ENCODE measurements around the gene ATP13A3.

The ATP13A3 gene

DNA sequence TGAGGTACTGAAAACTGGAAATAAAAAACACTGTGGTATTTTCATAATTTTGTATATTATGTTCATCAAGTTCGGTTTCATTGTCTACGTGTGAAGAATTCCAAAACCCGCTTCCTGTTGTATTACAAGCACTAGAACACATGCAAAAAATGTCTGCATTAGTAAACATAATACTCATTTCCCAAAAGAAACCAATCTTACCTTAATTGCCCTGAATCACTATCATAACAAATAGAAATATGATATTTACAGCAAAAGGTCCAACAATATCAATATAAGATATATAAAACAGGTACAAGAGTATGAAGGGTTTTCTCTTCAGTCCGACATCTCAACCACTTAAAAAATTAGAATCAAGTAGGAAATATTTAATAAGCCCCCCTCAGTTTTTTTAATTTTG, 61.4 kb downstream of the ATP13A3 start:
- no peak for DNase-seq
- WGBS (ENCODE audit: insufficient coverage), result 100% methylated on average over 2 of the region's 4 CpGs
- no peaks in the 10 kb centered on the region for H3K9me3 ChIP-seq (ENCODE audit: control extremely low read depth in 1 of 5, control insufficient read depth in 4 of 5, insufficient read depth in 2 of 5, low read depth in 1 of 5, low read length in 4 of 5)
- CTCF ChIA-PET, result interaction anchor here (1.0 kb wide), 1 partner anchor 21 kb away, joined by 3 read pairs; no protein-coding TSS in a partner anchor
- H3K27me3 ChIP-seq (replicated peaks in 2 of 5; ENCODE audit: control insufficient read depth in 4 of 5, insufficient read depth in 5 of 5, low read length in 4 of 5), result no peaks in the 10 kb centered on the region
- H3K4me1 ChIP-seq (ENCODE audit: control extremely low read depth in 1 of 4, control insufficient read depth in 4 of 4, insufficient read depth in 4 of 4, low read length in 3 of 4), result no peaks in the 10 kb centered on the region
- no peak overlapping the region for H3K4me3 ChIP-seq (ENCODE audit: control insufficient read depth in 1 of 7, extremely low read depth in 1 of 7, insufficient read depth in 4 of 7, low read depth in 2 of 7, low read length in 6 of 7)
- H3K27ac ChIP-seq (ENCODE audit: insufficient read depth in 1 of 2, low read depth in 1 of 2, low read length in 2 of 2, poor library complexity in 1 of 2, severe bottlenecking in 2 of 2), result no peak overlapping the region
- H3K36me3 ChIP-seq (ENCODE audit: control insufficient read depth in 4 of 4, insufficient read depth in 4 of 4, low read length in 3 of 4), result peaks cover 11 to 57% (median 33%) of the 10 kb centered on the region in 4 experiments
- POLR2A ChIA-PET, result interaction anchor here (0.5 to 1.0 kb wide), 2 partner anchors 24 to 149 kb away, joined by 3 to 5 read pairs; no protein-coding TSS in a partner anchor

DNA sequence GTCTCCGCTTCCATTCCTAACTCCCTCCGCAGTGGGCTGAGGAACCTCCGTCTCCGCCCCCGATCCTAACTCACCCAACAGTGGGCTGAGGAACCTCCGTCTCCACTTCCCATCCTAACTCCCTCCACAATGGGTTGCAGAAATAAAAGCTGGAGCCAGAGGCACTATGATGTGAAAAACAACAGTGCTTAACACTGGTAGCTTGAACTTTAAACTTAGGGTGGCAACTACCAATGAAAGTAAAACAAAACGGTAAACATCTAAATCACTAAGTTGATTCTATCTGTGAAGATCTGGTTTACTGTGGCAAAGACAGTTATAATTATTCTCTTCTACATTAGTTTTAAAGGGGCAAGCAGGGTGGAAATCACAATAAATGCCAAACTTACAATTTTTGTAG, 61.8 kb downstream of the ATP13A3 start:
- CTCF ChIA-PET, result interaction anchor here (1.0 kb wide), 1 partner anchor 22 kb away, joined by 3 read pairs; no protein-coding TSS in a partner anchor
- Histone ChIP-seq H3K4me3 (ENCODE audit: control insufficient read depth in 1 of 7, extremely low read depth in 1 of 7, insufficient read depth in 4 of 7, low read depth in 2 of 7, low read length in 6 of 7) (no peak overlapping the region), H3K27me3 (replicated peaks in 2 of 5; ENCODE audit: control insufficient read depth in 4 of 5, insufficient read depth in 5 of 5, low read length in 4 of 5) (no peaks in the 10 kb centered on the region), H3K9me3 (ENCODE audit: control extremely low read depth in 1 of 5, control insufficient read depth in 4 of 5, insufficient read depth in 2 of 5, low read depth in 1 of 5, low read length in 4 of 5) (no peaks in the 10 kb centered on the region), H3K4me1 (ENCODE audit: control extremely low read depth in 1 of 4, control insufficient read depth in 4 of 4, insufficient read depth in 4 of 4, low read length in 3 of 4) (no peaks in the 10 kb centered on the region), H3K36me3 (ENCODE audit: control insufficient read depth in 4 of 4, insufficient read depth in 4 of 4, low read length in 3 of 4) (peaks cover 11 to 53% (median 30%) of the 10 kb centered on the region in 4 experiments), H3K27ac (ENCODE audit: insufficient read depth in 1 of 2, low read depth in 1 of 2, low read length in 2 of 2, poor library complexity in 1 of 2, severe bottlenecking in 2 of 2) (no peak overlapping the region)
- 94% methylated on average over 5 of the region's 7 CpGs for WGBS (ENCODE audit: insufficient coverage)
- POLR2A ChIA-PET, result interaction anchor here (0.5 to 1.0 kb wide), 2 partner anchors 25 to 150 kb away, joined by 3 to 5 read pairs; no protein-coding TSS in a partner anchor
- no peak for DNase-seq

DNA sequence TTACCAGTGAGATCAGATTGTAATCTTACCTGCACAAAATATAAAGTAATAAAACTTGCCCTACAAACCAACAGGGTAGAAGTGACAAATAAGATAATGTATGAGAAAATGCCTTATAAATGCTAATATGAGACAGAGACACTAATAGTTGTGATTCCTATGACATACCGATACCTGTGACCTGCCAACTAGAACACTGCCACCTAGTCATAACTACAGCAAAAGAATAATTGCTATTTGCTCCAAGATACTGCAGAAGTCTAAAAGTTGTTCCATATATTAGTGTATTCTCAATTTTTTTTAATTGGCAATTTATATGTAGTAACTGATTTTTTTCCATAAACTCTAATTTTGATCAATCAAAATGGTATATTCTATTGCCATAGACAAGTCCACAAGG, 62.4 kb downstream of the ATP13A3 start:
- Histone ChIP-seq H3K27me3 (replicated peaks in 2 of 5; ENCODE audit: control insufficient read depth in 4 of 5, insufficient read depth in 5 of 5, low read length in 4 of 5) (no peaks in the 10 kb centered on the region), H3K27ac (ENCODE audit: insufficient read depth in 1 of 2, low read depth in 1 of 2, low read length in 2 of 2, poor library complexity in 1 of 2, severe bottlenecking in 2 of 2) (no peak overlapping the region), H3K9me3 (ENCODE audit: control extremely low read depth in 1 of 5, control insufficient read depth in 4 of 5, insufficient read depth in 2 of 5, low read depth in 1 of 5, low read length in 4 of 5) (no peaks in the 10 kb centered on the region), H3K36me3 (ENCODE audit: control insufficient read depth in 4 of 4, insufficient read depth in 4 of 4, low read length in 3 of 4) (peaks cover 11 to 52% (median 29%) of the 10 kb centered on the region in 4 experiments), H3K4me1 (ENCODE audit: control extremely low read depth in 1 of 4, control insufficient read depth in 4 of 4, insufficient read depth in 4 of 4, low read length in 3 of 4) (no peaks in the 10 kb centered on the region), H3K4me3 (ENCODE audit: control insufficient read depth in 1 of 7, extremely low read depth in 1 of 7, insufficient read depth in 4 of 7, low read depth in 2 of 7, low read length in 6 of 7) (no peak overlapping the region)
- ChIA-PET POLR2A (no interaction called here), CTCF (interaction anchor here (1.0 kb wide), 1 partner anchor 23 kb away, joined by 3 read pairs; no protein-coding TSS in a partner anchor)
- no CpG with 5 or more reads among the region's 1 CpG for WGBS (ENCODE audit: insufficient coverage)
- DNase-seq, result no peak

DNA sequence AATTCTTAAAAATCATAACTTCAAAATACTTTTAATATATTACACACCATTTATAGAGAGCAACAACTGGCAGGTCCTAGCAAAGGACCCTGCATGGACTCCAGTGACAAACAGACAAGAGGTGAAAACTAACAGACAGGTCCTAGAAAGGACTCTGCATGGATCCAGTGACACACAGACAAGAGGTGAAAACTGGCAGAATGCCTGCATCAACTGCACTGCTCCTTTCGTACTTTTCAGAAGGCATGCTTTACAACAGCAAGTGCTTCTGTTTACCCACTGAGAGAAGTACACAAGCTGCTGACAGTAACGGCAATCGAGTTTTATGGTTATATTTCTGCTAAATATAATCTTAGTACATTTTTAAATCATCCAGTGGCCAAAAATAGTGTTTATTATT, 63.5 kb downstream of the ATP13A3 start:
- H3K27ac ChIP-seq (ENCODE audit: insufficient read depth in 1 of 2, low read depth in 1 of 2, low read length in 2 of 2, poor library complexity in 1 of 2, severe bottlenecking in 2 of 2), result no peak overlapping the region
- no peak overlapping the region for H3K4me3 ChIP-seq (ENCODE audit: control insufficient read depth in 1 of 7, extremely low read depth in 1 of 7, insufficient read depth in 4 of 7, low read depth in 2 of 7, low read length in 6 of 7)
- POLR2A ChIA-PET, result no interaction called here
- no peak for DNase-seq
- WGBS (ENCODE audit: insufficient coverage), result no CpG with 5 or more reads among the region's 3 CpGs
- peaks cover 14 to 58% (median 29%) of the 10 kb centered on the region in 4 experiments for H3K36me3 ChIP-seq (ENCODE audit: control insufficient read depth in 4 of 4, insufficient read depth in 4 of 4, low read length in 3 of 4)
- H3K9me3 ChIP-seq (ENCODE audit: control extremely low read depth in 1 of 5, control insufficient read depth in 4 of 5, insufficient read depth in 2 of 5, low read depth in 1 of 5, low read length in 4 of 5), result no peaks in the 10 kb centered on the region
- no peaks in the 10 kb centered on the region for H3K27me3 ChIP-seq (replicated peaks in 2 of 5; ENCODE audit: control insufficient read depth in 4 of 5, insufficient read depth in 5 of 5, low read length in 4 of 5)
- no peaks in the 10 kb centered on the region for H3K4me1 ChIP-seq (ENCODE audit: control extremely low read depth in 1 of 4, control insufficient read depth in 4 of 4, insufficient read depth in 4 of 4, low read length in 3 of 4)
- CTCF ChIA-PET, result no interaction called here

DNA sequence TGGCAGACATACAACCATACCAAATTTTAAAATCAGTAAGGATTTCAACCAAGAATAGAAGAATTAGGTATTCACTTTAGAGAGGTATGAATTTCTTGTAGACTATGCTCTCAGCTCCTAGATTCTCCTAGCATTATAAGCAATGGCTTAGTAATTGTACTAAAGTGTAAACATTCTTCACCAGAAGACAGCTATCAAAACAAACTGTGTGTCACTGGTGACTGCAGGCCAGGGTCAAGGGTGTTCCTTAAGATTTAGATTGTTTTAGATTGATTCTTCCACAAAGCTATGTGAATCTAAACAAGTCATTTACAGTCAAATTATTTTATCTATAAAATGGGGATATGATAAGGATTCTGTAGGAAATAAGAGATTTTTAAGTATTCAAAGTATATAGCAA, 64.6 kb downstream of the ATP13A3 start:
- H3K27me3 ChIP-seq (replicated peaks in 2 of 5; ENCODE audit: control insufficient read depth in 4 of 5, insufficient read depth in 5 of 5, low read length in 4 of 5), result no peaks in the 10 kb centered on the region
- peaks cover 14 to 58% (median 28%) of the 10 kb centered on the region in 4 experiments for H3K36me3 ChIP-seq (ENCODE audit: control insufficient read depth in 4 of 4, insufficient read depth in 4 of 4, low read length in 3 of 4)
- DNase-seq, result no peak
- H3K4me3 ChIP-seq (ENCODE audit: control insufficient read depth in 1 of 7, extremely low read depth in 1 of 7, insufficient read depth in 4 of 7, low read depth in 2 of 7, low read length in 6 of 7), result no peak overlapping the region
- no peak overlapping the region for H3K27ac ChIP-seq (ENCODE audit: insufficient read depth in 1 of 2, low read depth in 1 of 2, low read length in 2 of 2, poor library complexity in 1 of 2, severe bottlenecking in 2 of 2)
- H3K9me3 ChIP-seq (ENCODE audit: control extremely low read depth in 1 of 5, control insufficient read depth in 4 of 5, insufficient read depth in 2 of 5, low read depth in 1 of 5, low read length in 4 of 5), result no peaks in the 10 kb centered on the region
- CTCF ChIA-PET, result no interaction called here
- POLR2A ChIA-PET, result no interaction called here
- H3K4me1 ChIP-seq (ENCODE audit: control extremely low read depth in 1 of 4, control insufficient read depth in 4 of 4, insufficient read depth in 4 of 4, low read length in 3 of 4), result no peaks in the 10 kb centered on the region

DNA sequence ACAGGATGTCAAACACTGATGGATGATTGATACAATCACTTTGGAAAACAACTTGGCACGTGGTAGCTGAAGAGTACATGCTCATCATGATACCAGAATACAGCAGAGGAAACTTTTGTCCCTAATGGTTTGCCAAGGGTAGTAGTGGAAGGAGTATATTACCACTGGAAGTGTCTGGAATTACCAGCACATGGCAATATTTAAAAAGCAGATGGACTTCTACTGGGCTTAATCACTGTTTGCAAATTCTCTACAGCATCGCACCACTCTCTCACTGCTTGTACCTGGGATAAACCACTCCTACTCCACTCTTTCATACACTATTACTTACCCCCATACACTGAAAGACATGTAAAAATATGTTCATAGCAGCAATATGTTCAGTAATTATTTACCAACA, 68.1 kb downstream of the ATP13A3 start:
- Histone ChIP-seq H3K27ac (ENCODE audit: insufficient read depth in 1 of 2, low read depth in 1 of 2, low read length in 2 of 2, poor library complexity in 1 of 2, severe bottlenecking in 2 of 2) (no peak overlapping the region), H3K4me1 (ENCODE audit: control extremely low read depth in 1 of 4, control insufficient read depth in 4 of 4, insufficient read depth in 4 of 4, low read length in 3 of 4) (no peaks in the 10 kb centered on the region), H3K4me3 (ENCODE audit: control insufficient read depth in 1 of 7, extremely low read depth in 1 of 7, insufficient read depth in 4 of 7, low read depth in 2 of 7, low read length in 6 of 7) (no peak overlapping the region), H3K36me3 (ENCODE audit: control insufficient read depth in 4 of 4, insufficient read depth in 4 of 4, low read length in 3 of 4) (peaks cover 4 to 34% (median 12%) of the 10 kb centered on the region in 4 experiments), H3K27me3 (replicated peaks in 2 of 5; ENCODE audit: control insufficient read depth in 4 of 5, insufficient read depth in 5 of 5, low read length in 4 of 5) (no peaks in the 10 kb centered on the region), H3K9me3 (ENCODE audit: control extremely low read depth in 1 of 5, control insufficient read depth in 4 of 5, insufficient read depth in 2 of 5, low read depth in 1 of 5, low read length in 4 of 5) (no peaks in the 10 kb centered on the region)
- no peak for DNase-seq
- CTCF ChIA-PET, result no interaction called here
- 100% methylated on average over 1 of the region's 2 CpGs for WGBS (ENCODE audit: insufficient coverage)
- POLR2A ChIA-PET, result no interaction called here

DNA sequence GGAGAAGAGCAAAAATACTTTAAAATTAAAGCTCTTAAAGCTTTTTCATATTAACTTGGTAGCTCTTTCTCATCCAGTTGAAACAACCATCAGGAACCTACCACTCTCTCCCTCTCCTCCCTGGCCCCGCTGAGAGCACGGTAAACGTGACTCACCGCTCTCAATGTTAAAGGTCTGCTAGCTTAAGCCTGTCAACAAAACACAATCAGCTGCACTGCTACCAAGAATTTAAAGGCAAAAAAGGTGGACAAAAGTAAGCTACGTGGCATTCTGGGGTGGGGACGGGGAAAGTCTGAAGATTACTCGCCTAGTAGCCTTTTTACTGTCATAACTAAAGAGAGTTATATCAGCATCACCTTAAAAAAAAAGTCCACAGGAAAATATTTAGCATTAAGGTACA, 79.4 kb downstream of the ATP13A3 start:
- POLR2A ChIA-PET, result interaction anchor here (0.6 kb wide), 1 partner anchor 11 kb away, joined by 6 read pairs; no protein-coding TSS in a partner anchor
- WGBS (ENCODE audit: insufficient coverage), result 100% methylated on average over 4 of the region's 7 CpGs

More for the DNA sequence above, 79.4 kb downstream of the ATP13A3 start:
- no peak for DNase-seq
- Histone ChIP-seq H3K4me3 (ENCODE audit: control insufficient read depth in 1 of 7, extremely low read depth in 1 of 7, insufficient read depth in 4 of 7, low read depth in 2 of 7, low read length in 6 of 7) (no peak overlapping the region), H3K27ac (ENCODE audit: insufficient read depth in 1 of 2, low read depth in 1 of 2, low read length in 2 of 2, poor library complexity in 1 of 2, severe bottlenecking in 2 of 2) (no peak overlapping the region), H3K27me3 (replicated peaks in 2 of 5; ENCODE audit: control insufficient read depth in 4 of 5, insufficient read depth in 5 of 5, low read length in 4 of 5) (no peaks in the 10 kb centered on the region), H3K36me3 (ENCODE audit: control insufficient read depth in 4 of 4, insufficient read depth in 4 of 4, low read length in 3 of 4) (peaks cover 7 to 43% (median 16%) of the 10 kb centered on the region in 4 experiments), H3K9me3 (ENCODE audit: control extremely low read depth in 1 of 5, control insufficient read depth in 4 of 5, insufficient read depth in 2 of 5, low read depth in 1 of 5, low read length in 4 of 5) (no peaks in the 10 kb centered on the region), H3K4me1 (ENCODE audit: control extremely low read depth in 1 of 4, control insufficient read depth in 4 of 4, insufficient read depth in 4 of 4, low read length in 3 of 4) (no peaks in the 10 kb centered on the region)
- CTCF ChIA-PET, result interaction anchor here (1.0 to 16.0 kb wide), 6 partner anchors 9 to 126 kb away, joined by 3 to 349 read pairs (median 4); no protein-coding TSS in a partner anchor

Data from common myeloid progenitor, CD34-positive (primary cell).